GM12892 (cell line): Measurements from ENCODE around the gene PADI6.

Source experiments
- DNase-seq: peaks from one replicate; pipeline ENCODE4 v3.0.0; 2011; ENCODE audit not compliant: insufficient read length
- FAIRE-seq: peaks from 2 replicates; lab custom pipeline; 2011; peaks lifted over from hg19 to GRCh38; lab: Jason Lieb, UNC
- POLR2A ChIP-seq: IDR thresholded peaks from 2 replicates; pipeline ENCODE4 v1.6.1; 2011; ENCODE audit warnings: low read depth, low read length, control low read depth
- POLR2AphosphoS5 ChIP-seq: IDR thresholded peaks from 2 replicates; pipeline ENCODE4 v1.6.1; 2011; ENCODE audit warnings: low read depth, low read length, control low read depth
- TAF1 ChIP-seq: IDR thresholded peaks from 2 replicates; pipeline ENCODE4 v1.6.1; 2011; ENCODE audit warnings: low read depth, mild to moderate bottlenecking, control low read depth, low read length, borderline replicate concordance

The PADI6 gene

DNA sequence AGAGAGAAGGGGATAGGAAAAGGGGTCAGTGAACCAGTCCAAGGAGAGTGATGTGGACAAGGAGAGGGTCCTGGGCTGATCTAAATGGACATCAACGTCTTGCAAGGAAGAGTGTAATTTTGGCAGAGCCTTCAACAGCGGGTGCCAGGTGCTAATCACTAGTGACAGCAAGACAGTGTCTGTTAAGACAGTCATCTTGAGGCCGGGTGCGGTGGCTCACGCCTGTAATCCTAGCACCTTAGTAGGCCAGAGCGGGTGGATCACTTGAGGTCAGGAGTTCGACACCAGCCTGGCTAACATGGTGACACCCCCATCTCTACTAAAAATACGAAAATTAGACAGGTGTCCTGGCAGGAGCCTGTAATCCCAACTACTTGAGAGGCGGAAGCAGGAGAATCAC is 12.2 kb upstream of the PADI6 start:
- FAIRE-seq (no peak), DNase-seq (no peak)
- TF ChIP-seq POLR2AphosphoS5 (no peak), TAF1 (no peak), POLR2A (no peak)

DNA sequence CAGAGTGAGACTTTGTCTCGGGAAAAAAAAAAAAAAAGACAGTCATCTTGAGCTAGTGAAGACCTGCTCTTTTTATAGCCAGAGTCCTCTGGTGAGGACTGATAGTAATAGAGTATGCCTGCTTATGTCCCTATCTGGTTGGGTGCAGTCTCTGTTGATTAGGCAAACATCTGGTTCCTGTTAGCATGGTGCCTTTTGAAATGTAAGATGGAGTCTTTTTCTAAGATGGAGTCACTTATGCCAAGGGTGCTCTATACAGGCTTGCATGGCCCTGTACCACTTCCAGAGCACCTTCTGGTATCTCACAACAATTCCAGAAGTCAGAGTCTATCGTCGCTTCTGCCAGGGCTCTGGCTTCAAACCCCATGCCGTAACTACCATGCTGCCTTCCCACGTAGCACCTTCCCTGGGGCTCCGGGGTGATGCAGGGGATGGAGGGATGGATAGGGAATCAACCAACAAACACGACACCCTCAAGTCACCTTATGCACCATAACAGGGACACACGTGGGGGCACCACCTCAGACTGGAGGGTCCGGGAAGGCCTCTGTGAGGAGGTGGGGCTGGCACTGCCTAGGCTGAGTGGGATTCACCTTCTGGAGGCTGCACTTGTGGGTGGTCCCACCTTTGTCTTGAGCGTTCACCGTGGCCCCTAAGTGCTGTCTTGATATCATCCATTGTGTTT is 11.6 kb upstream of the PADI6 start:
- FAIRE-seq (no peak), DNase-seq (no peak)
- TF ChIP-seq TAF1 (no peak), POLR2A (no peak), POLR2AphosphoS5 (no peak)

DNA sequence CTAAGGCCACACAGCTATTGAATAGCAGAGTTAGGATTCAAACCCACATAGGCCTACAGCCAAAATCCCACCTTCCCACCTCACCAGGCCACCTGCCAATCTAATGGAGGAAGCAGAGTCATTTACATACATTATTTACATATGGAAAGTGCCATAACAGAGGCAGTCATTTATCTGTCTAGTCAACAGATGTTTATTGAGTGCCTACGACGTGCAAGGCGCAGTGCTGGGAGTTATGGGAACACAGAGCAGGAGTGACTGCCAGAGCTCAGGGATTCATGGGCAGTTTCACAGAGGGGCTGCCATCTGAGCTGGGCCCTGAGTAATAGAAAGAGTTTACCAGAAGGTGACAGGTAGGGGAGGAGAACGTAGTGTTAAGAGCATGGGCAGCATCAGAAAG is 10.3 kb upstream of the PADI6 start:
- DNase-seq (no peak), FAIRE-seq (no peak)
- TF ChIP-seq POLR2A (no peak), POLR2AphosphoS5 (no peak), TAF1 (no peak)

DNA sequence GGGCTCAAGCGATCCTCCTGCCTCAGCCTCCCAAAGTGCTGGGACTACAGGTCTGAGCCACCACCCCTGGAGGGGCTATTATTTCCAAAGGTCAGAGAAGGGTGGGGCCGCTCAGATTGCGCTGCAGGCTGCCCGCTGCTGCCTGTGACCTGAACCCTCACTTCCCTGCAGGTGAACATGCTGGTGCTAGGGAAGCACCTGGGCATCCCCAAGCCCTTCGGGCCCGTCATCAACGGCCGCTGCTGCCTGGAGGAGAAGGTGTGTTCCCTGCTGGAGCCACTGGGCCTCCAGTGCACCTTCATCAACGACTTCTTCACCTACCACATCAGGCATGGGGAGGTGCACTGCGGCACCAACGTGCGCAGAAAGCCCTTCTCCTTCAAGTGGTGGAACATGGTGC is 8.6 kb upstream of the PADI6 start:
- DNase-seq = no peak
- TF ChIP-seq POLR2AphosphoS5 = no peak
- TF ChIP-seq TAF1 = no peak
- no peak for TF ChIP-seq POLR2A
- FAIRE-seq = no peak

DNA sequence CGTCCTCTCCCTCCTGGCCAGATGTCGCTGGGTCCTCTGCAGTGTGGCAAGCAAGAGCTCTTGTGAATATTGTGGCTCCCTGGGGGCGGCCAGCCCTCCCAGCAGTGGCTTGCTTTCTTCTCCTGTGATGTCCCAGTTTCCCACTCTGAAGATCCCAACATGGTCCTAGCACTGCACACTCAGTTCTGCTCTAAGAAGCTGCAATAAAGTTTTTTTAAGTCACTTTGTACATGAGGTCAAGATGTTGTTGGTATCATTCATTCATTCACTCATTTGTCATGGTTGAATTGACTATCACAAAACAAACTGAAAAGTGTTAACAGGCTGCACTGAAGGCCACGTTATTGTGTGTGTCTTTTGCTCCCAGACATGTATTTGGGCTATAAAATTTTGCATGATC is 8.2 kb upstream of the PADI6 start:
- no peak for FAIRE-seq
- no peak for DNase-seq
- TF ChIP-seq POLR2A = no peak
- no peak for TF ChIP-seq POLR2AphosphoS5
- no peak for TF ChIP-seq TAF1

DNA sequence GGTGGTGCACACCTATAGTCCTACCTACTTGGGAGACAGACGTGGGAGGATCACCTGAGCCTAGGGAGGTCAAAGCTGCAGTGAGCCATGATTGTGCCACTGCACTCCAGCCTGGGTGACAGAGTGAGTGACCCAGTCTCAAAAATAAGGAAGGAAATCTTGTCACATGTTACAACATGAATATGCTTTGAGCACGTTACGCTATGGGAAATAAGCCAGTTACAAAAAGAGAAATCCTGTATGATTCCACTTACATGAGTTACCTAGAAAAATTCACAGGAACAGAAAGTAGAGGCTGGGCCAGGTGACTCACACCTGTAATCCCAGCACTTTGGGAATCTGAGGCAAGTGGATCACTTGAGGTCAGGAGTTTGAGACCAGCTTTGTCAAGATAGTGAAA is 6.7 kb upstream of the PADI6 start:
- FAIRE-seq (no peak), DNase-seq (no peak)
- no peak for TF ChIP-seq POLR2AphosphoS5
- TF ChIP-seq POLR2A = no peak
- no peak for TF ChIP-seq TAF1

DNA sequence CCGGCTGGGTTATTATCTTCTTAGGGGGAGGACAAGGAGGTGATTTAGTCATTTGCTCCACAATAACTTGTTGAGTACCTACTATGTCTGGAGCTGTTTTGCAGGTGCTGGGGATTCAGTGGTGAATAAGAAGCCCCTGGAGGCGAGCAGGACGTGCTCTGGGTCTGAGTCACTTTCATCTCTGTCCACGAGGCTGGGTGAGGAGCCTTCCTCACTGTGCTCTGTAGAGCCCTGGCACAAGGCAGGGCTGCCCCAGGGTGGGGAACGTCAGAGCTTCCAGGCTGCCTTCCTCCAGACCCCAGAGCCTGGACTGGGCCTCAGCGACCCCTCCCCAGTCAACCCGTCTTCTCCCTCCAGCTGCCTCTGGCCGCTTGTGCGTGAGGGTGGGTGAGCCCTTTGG is 2.5 kb upstream of the PADI6 start:
- FAIRE-seq (no peak), DNase-seq (no peak)
- no peak for TF ChIP-seq POLR2A
- no peak for TF ChIP-seq POLR2AphosphoS5
- no peak for TF ChIP-seq TAF1

DNA sequence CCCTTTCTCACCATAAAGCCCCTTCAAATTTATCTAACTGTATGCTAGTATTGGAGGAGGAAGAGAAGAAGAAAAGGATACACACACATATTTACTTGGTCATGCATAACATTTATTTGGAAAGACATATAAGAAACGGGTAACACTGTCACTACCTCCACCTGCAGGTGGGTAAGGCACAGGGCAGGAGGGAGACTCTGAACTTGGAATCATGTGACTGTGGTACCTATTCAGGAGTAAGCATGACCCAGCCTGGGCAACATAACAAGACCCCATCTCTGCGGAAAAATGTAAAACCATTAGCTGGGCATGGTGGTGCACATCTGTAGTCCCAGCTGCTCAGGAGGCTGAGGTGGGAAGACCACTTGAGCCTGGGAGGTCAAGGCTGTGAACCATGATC is 1.4 kb upstream of the PADI6 start:
- peak; percentile 14 for FAIRE-seq
- TF ChIP-seq POLR2A (no peak), TAF1 (no peak), POLR2AphosphoS5 (no peak)
- DNase-seq = no peak

DNA sequence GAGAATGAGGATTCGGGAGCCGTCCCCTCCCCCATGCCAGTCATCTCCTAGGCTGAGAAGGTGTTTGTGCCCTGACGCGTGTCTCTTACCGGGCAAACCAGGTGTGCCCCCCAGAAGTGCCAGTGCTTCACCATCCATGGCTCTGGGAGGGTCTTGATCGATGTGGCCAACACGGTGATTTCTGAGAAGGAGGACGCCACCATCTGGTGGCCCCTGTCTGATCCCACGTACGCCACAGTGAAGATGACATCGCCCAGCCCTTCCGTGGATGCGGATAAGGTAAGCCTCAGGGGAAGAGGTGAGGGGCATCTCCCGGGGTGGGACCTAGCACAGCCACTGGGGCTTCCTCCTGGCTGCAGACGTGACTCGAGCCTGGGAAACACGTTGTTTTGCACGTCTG is 959 bp downstream of the PADI6 start:
- no peak for FAIRE-seq
- no peak for DNase-seq
- no peak for TF ChIP-seq POLR2AphosphoS5
- no peak for TF ChIP-seq TAF1
- TF ChIP-seq POLR2A = no peak

DNA sequence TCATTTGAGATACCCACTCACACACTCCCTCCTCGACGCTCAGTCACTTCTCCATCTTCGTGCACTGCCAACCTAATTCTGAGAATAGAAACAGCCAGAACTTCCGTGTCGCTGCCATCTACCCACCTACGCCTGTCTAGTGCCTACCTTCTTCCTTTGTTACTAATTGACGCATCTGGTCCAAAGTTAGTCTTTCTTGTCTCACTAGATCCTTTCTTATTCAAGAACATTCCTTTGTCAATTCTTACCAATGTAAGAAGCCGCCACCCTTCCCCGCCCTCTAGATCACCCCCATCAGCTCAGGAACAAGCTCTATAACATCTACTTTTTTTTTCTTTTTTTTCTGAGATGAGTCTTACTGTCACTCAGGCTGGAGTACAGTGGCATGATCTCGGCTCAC is 3.7 kb downstream of the PADI6 start:
- TF ChIP-seq POLR2A (no peak), POLR2AphosphoS5 (no peak), TAF1 (no peak)
- FAIRE-seq (no peak), DNase-seq (no peak)

DNA sequence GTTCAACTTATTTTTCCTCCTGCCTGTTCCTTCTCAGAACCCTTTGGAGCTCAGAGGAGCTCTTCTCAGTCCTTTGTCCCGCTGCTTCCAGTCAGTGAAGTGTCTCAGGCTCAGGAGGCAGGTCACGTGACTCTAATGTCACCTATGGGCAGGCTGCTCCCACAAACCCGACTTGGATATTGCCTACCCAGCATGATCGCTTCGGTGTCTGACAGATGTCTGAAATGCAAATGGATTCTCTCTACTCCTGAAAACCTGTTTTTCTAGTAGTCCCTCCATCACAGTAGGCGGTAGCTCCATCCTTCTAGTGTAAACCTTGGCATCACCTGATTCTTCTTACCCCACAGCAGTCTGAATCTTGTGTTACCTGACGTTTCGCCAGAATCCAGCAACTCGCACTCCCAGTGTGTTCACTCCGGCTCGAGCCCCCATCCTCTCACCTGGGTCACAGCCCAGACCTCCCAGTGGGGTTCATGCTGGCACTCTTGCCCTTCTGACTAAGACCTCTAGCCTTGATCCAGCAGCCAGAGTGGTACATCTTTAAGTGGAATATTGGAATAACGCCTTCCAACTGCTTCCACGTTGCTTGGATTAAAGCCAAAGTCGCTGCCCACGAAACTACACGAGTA is 5.4 kb downstream of the PADI6 start:
- DNase-seq = no peak
- no peak for TF ChIP-seq POLR2AphosphoS5
- no peak for TF ChIP-seq POLR2A
- TF ChIP-seq TAF1 = no peak
- no peak for FAIRE-seq

DNA sequence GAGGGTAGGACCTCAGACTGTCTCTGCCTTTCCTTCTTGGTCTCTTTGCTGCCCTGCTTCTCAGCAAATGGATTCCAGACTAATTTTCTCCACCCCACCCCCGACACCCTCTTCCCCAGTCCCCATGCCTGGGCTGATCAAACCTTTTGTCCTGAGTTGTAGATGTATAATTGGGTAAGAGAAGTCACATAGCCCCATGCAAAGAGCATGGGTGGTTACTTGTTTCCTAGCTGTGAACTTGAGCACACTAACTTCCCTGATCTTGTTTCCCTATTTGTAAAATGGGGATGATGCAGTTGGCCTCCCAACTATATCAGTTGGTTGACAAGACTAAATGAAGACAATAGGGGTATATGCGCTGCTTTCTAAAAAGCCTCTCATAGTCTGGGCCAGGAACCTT is 9.2 kb downstream of the PADI6 start:
- TF ChIP-seq POLR2AphosphoS5 (no peak), TAF1 (no peak), POLR2A (no peak)
- no peak for FAIRE-seq
- no peak for DNase-seq
